HepG2 (cell line): Measurements from ENCODE around the gene GMPPA. TPM values are rescaled to one million over a fixed set of nuclear protein-coding genes. Genes with fewer than 3 reads are reported as not detected.

Source experiments
- AGO1 ChIP-seq: fragments of 200-400 bp; formaldehyde crosslinking; IDR thresholded peaks from 2 replicates; pipeline ENCODE4 v1.6.1; 2017; ENCODE audit warnings: mild to moderate bottlenecking, low read depth, low read length, moderate library complexity; ENCODE audit not compliant: poor library complexity, severe bottlenecking
- BCL6 ChIP-seq: IDR thresholded peaks from 2 replicates; pipeline ENCODE4 v1.6.1; 2016; ENCODE audit warnings: missing genetic modification reagents, missing compliant biosample characterization
- BRD4 ChIP-seq: sonication (generic); formaldehyde crosslinking; IDR thresholded peaks from 2 replicates; pipeline ENCODE4 v1.4.0; 2020; ENCODE audit warnings: missing genetic modification reagents
- CBFB ChIP-seq: sonication (generic); formaldehyde crosslinking; IDR thresholded peaks from 2 replicates; pipeline ENCODE4 v1.4.0; 2020; ENCODE audit warnings: missing genetic modification reagents
- FOXA3 ChIP-seq: IDR thresholded peaks from 2 replicates; pipeline ENCODE4 v1.6.1; 2016; ENCODE audit warnings: missing genetic modification reagents, missing compliant biosample characterization
- GATAD1 ChIP-seq: IDR thresholded peaks from 2 replicates; pipeline ENCODE4 v1.6.1; 2016; ENCODE audit warnings: missing genetic modification reagents, missing compliant biosample characterization
- KDM5B ChIP-seq: sonication (generic); formaldehyde crosslinking; IDR thresholded peaks from 2 replicates; pipeline ENCODE4 v1.4.0; 2020; ENCODE audit warnings: missing genetic modification reagents, mild to moderate bottlenecking, borderline replicate concordance
- KLF13 ChIP-seq: sonication (generic); formaldehyde crosslinking; IDR thresholded peaks from 2 replicates; pipeline ENCODE4 v1.4.0; 2020; ENCODE audit warnings: mild to moderate bottlenecking, missing genetic modification reagents
- KLF15 ChIP-seq: sonication (generic); formaldehyde crosslinking; IDR thresholded peaks from 2 replicates; pipeline ENCODE4 v1.8.1; 2023; ENCODE audit warnings: borderline replicate concordance, mild to moderate bottlenecking, inconsistent platforms, missing genetic modification reagents, mixed read lengths
- MAFF ChIP-seq: IDR thresholded peaks from 2 replicates; pipeline ENCODE4 v1.6.1; 2011; ENCODE audit warnings: low read depth, low read length, improper control_type of control experiment
- MED13 ChIP-seq: sonication (generic); formaldehyde crosslinking; IDR thresholded peaks from 2 replicates; pipeline ENCODE4 v1.5.0; 2020; ENCODE audit warnings: missing genetic modification reagents
- MTF1 ChIP-seq: sonication (generic); formaldehyde crosslinking; IDR thresholded peaks from 2 replicates; pipeline ENCODE4 v1.5.0; 2020; ENCODE audit warnings: missing genetic modification reagents
- NFYC ChIP-seq: IDR thresholded peaks from 2 replicates; pipeline ENCODE4 v1.6.1; 2016; ENCODE audit warnings: missing genetic modification reagents, missing compliant biosample characterization
- PAXIP1 ChIP-seq: sonication (generic); formaldehyde crosslinking; conservative IDR thresholded peaks from 2 replicates; pipeline ENCODE4 v1.4.0; 2020; ENCODE audit warnings: mild to moderate bottlenecking, missing genetic modification reagents, moderate library complexity
- PCBP2 ChIP-seq: fragments of 200-400 bp; formaldehyde crosslinking; optimal IDR thresholded peaks from 2 replicates; pipeline ENCODE3; 2018; ENCODE audit warnings: low read length, low read depth; ENCODE audit not compliant: poor library complexity, severe bottlenecking
- SIN3A ChIP-seq: IDR thresholded peaks from 2 replicates; pipeline ENCODE4 v1.6.1; 2011; ENCODE audit warnings: low read depth, mild to moderate bottlenecking, control low read depth, low read length, borderline replicate concordance
- SUZ12 ChIP-seq: fragments of 150-350 bp; IDR thresholded peaks from 2 replicates; pipeline ENCODE4 v1.6.1; 2014; ENCODE audit warnings: low read depth, low read length
- ZBTB10 ChIP-seq: sonication (generic); formaldehyde crosslinking; IDR thresholded peaks from 2 replicates; pipeline ENCODE4 v1.4.0; 2020; ENCODE audit warnings: missing genetic modification reagents, borderline replicate concordance
- ZNF20 ChIP-seq: sonication (generic); formaldehyde crosslinking; IDR thresholded peaks from 2 replicates; pipeline ENCODE4 v1.4.0; 2020; ENCODE audit warnings: mild to moderate bottlenecking, moderate library complexity, missing genetic modification reagents
- ZNF546 ChIP-seq: sonication (generic); formaldehyde crosslinking; conservative IDR thresholded peaks from 2 replicates; pipeline ENCODE4 v1.8.1; 2023; ENCODE audit warnings: mild to moderate bottlenecking, missing genetic modification reagents
- ZNF598 ChIP-seq: sonication (generic); formaldehyde crosslinking; IDR thresholded peaks from 2 replicates; pipeline ENCODE4 v1.5.1; 2020; ENCODE audit warnings: mild to moderate bottlenecking, missing genetic modification reagents, borderline replicate concordance
- ZNF644 ChIP-seq: IDR thresholded peaks from 2 replicates; pipeline ENCODE4 v1.6.1; 2016; ENCODE audit warnings: low read depth
- ZNF746 ChIP-seq: sonication (generic); formaldehyde crosslinking; IDR thresholded peaks from 2 replicates; pipeline ENCODE4 v1.8.0; 2022; ENCODE audit warnings: mild to moderate bottlenecking, missing genetic modification reagents
- polyA plus RNA-seq, 8 experiments: library from polyadenylated mRNA; depleted of rRNA in 3 of 8; stranded (reverse) in 7 of 8; unstranded in 1 of 8; fragments of >200 nt; fragmentation: Illumina TruSeq in 4 of 8; extraction: Trizol in 4 of 8; gene quantifications; 2 replicates each; pipeline versions ENCODE4 v1.2.1 to v1.2.3, GENCODE V29; 2011 to 2016; ENCODE audit warnings: low read depth in 4 of 8, missing spikeins in 1 of 8, mixed read lengths in 1 of 8; ENCODE audit not compliant: insufficient read depth in 1 of 8
- total RNA-seq, 5 experiments: library from RNA; depleted of rRNA; stranded (reverse); fragments of >200 nt; fragmentation: Illumina TruSeq; extraction: Trizol; gene quantifications; 2 replicates each; pipeline ENCODE4 v1.2.3, GENCODE V29; 2016; ENCODE audit warnings: low read depth in 1 of 5

GMPPA gene
- total and polyA plus RNA-seq, 2 of the 13 experiments (the other 11 are each of a cell fraction or from before 2014, with no cell fraction given): 81.1 to 106 TPM

GRCh38 chr2:219543596-219544358, 45.1 kb downstream of the GMPPA start, which contains the start of the genes CHPF and TMEM198 (continued):
- TF ChIP-seq NFYC (CRISPR knock-in tag): peak; percentile 81
- TF ChIP-seq FOXA3 (CRISPR knock-in tag): peak; percentile 52
- no peak; the same call in 1 of the 2 replicates for TF ChIP-seq KLF15 (CRISPR knock-in tag)
- TF ChIP-seq ZNF644 (CRISPR knock-in tag): no peak
- TF ChIP-seq GATAD1 (CRISPR knock-in tag): peak; percentile 89
- no peak for TF ChIP-seq PCBP2
- no peak for TF ChIP-seq ZNF546
- TF ChIP-seq AGO1: peak; percentile 87
- peak; percentile 88 for TF ChIP-seq ZBTB10 (CRISPR knock-in tag)
- peak; percentile 86 for TF ChIP-seq ZNF598
- TF ChIP-seq KDM5B: no peak
- peak; percentile 94 for TF ChIP-seq MED13 (CRISPR knock-in tag)
- no peak for TF ChIP-seq KLF13
- TF ChIP-seq ZNF20 (CRISPR knock-in tag): no peak
- peak; percentile 78 for TF ChIP-seq CBFB
- TF ChIP-seq MAFF: no peak
- no peak for TF ChIP-seq SUZ12
- peak; percentile 76 for TF ChIP-seq BCL6
- TF ChIP-seq PAXIP1 (CRISPR knock-in tag): peak; percentile 79
- peak; percentile 97 for TF ChIP-seq SIN3A
- TF ChIP-seq ZNF746 (CRISPR knock-in tag): peak; percentile 42; the same call in 1 of the 2 replicates
- 0 out of 2 replicates have a peak, but pooled peaks have one; percentile 39 for TF ChIP-seq BRD4
- peak; percentile 62 for TF ChIP-seq MTF1
